Measurements from ENCODE around the gene HERPUD1.

GRCh38 chr16:56933828-56934598, 2.1 kb downstream of the HERPUD1 start:
- TF ChIP-seq, protein P1, sequence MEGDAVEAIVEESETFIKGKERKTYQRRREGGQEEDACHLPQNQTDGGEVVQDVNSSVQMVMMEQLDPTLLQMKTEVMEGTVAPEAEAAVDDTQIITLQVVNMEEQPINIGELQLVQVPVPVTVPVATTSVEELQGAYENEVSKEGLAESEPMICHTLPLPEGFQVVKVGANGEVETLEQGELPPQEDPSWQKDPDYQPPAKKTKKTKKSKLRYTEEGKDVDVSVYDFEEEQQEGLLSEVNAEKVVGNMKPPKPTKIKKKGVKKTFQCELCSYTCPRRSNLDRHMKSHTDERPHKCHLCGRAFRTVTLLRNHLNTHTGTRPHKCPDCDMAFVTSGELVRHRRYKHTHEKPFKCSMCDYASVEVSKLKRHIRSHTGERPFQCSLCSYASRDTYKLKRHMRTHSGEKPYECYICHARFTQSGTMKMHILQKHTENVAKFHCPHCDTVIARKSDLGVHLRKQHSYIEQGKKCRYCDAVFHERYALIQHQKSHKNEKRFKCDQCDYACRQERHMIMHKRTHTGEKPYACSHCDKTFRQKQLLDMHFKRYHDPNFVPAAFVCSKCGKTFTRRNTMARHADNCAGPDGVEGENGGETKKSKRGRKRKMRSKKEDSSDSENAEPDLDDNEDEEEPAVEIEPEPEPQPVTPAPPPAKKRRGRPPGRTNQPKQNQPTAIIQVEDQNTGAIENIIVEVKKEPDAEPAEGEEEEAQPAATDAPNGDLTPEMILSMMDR (IDR thresholded peaks at IDR 0.05; ENCODE audit: low read length) = no peak
- TF ChIP-seq EZH2phosphoT487 (IDR thresholded peaks at IDR 0.05; ENCODE audit: low read length) = no peak

Data from MM.1S (cell line).